Suprapubic skin (tissue), 3 donors: ENCODE results near the gene FAHD2A.
"Not testable (repeated sequence)": the region's sequence is repeated elsewhere in the genome, so short reads cannot be mapped to it uniquely, and the experiment has no call there.

ENCODE experiments used
- CTCF ChIP-seq, 2 donors: fragments of 200-600 bp in 1 of 2; fragments of 450-650 bp in 1 of 2; sonication (generic) in 1 of 2; IDR thresholded peaks; one replicate each; pipeline ENCODE4 v1.5.1; 2016 to 2019; ENCODE audit warnings: antibody characterized with exemption in 2 of 2, mild to moderate bottlenecking in 1 of 2, moderate library complexity in 1 of 2
- POLR2AphosphoS5 ChIP-seq, 3 donors: sonication (generic); formaldehyde crosslinking; IDR thresholded peaks; one replicate each; pipeline ENCODE4 v1.6.1; 2017; ENCODE audit warnings: antibody characterized with exemption in 3 of 3

- not testable (repeated sequence) for TF ChIP-seq CTCF, POLR2AphosphoS5 (IDR thresholded peaks at IDR 0.05)
These were observed 32.1 kb downstream of the FAHD2A start for GRCh38 chr2:95434507-95435076.
